GM12874 (cell line): ENCODE measurements around the gene RING1.

Experiments used
- TF ChIP-seq, protein P1 (sequence below): IDR thresholded peaks from 2 replicates; pipeline ENCODE4 v1.5.1; 2011; ENCODE audit warnings: low read depth, mild to moderate bottlenecking, control low read depth, low read length, moderate library complexity; ENCODE audit not compliant: insufficient read depth

RING1 gene

DNA sequence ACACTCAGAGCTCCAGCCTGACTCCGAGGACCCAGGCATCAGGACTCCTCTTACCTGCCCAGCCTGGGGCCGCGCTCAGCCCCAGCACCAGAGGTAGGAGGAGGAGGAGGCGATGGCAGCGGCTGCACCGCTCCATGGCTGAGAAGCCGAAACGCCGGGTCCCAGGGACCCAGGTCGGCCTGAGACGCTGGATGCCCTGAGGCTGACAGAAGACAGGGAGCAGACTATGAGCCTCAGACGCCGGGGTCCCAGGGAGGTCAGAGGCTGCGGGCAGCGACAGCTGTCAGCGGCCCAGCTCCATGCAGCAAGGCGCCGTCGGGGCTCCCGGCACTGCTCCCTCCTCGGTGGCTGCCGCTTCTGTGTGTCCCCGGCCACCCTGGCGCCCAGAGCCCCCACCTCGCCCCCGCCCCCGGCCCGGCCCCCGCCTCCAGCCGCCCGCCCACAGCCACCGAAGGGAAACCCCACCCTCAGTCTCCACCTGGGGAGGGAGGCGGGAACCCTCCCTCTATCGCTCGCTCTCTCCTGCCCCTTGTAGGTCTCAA, 16.1 kb upstream of the RING1 start, which contains the start of gene COL11A2:
Gene COL11A2 (minus strand): TSS at position 363 of the 542 bp plus-strand sequence. CDS start 227 bp downstream, at position 136.
- TF ChIP-seq, protein P1, sequence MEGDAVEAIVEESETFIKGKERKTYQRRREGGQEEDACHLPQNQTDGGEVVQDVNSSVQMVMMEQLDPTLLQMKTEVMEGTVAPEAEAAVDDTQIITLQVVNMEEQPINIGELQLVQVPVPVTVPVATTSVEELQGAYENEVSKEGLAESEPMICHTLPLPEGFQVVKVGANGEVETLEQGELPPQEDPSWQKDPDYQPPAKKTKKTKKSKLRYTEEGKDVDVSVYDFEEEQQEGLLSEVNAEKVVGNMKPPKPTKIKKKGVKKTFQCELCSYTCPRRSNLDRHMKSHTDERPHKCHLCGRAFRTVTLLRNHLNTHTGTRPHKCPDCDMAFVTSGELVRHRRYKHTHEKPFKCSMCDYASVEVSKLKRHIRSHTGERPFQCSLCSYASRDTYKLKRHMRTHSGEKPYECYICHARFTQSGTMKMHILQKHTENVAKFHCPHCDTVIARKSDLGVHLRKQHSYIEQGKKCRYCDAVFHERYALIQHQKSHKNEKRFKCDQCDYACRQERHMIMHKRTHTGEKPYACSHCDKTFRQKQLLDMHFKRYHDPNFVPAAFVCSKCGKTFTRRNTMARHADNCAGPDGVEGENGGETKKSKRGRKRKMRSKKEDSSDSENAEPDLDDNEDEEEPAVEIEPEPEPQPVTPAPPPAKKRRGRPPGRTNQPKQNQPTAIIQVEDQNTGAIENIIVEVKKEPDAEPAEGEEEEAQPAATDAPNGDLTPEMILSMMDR: no peak

DNA sequence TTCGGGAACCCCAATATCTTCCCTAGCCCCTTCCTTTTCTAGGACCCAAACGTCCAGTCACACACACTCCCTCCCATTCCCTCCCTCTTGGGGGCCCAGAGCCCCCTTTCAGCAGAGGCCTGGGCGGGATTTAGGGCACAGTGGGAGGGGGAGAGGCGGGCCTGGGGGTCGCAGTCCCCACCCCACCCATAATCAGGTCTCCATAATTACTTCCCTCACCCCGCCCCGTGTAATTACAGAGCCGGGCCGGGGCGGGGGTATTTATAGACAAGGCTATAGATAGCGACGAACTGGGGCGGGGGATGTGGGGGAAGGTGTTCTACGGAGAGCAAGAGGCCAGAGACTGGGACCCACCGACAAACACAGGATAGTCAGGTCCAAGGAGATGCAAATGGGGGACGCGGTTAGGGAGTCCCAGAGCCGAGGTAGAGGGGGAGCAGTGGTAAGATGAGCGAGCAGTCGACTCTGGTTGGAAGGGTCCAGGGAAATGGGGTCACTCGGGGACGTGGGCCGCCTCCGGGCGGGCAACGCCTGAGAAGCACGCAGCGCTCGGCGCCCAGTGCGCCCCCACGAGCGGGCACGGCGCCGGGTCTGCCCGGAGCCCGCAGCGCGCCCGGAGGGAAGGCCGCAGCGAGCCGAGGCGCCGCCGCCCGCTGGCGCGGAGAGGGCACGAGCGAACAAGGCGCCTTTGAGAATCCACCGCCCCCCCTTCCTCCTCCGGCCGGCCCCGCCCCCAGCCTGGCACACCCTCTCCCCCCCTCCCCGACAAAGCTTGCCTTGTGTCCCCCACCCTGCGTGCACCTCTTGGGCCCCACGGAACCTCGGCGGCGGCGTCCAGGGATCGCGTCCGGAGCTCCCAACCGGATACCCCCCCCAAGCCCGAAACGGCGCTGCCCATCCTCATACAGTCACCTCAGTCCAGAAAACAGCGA, 15.4 kb upstream of the RING1 start:
- TF ChIP-seq, protein P1: no peak

DNA sequence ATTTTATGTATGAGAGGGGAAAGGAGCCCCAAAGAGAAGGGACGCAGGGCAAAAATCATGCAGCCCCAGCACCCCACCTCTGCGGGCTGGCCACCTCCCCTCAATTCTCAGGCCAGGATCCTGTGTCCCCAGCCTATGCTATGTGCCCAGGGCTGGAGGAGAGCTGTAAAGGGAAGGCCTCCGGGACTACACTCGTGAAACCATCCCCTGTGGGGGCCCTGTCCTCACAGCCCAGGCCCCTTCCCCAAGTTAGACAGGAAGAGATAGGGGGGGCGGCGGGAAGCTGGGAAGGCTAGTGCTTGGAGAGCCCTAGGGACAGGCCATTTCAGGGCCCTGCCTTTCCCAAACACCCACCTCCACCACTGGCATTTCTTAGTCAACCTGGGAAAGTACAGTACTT, 14.7 kb upstream of the RING1 start:
- TF ChIP-seq, protein P1: no peak

DNA sequence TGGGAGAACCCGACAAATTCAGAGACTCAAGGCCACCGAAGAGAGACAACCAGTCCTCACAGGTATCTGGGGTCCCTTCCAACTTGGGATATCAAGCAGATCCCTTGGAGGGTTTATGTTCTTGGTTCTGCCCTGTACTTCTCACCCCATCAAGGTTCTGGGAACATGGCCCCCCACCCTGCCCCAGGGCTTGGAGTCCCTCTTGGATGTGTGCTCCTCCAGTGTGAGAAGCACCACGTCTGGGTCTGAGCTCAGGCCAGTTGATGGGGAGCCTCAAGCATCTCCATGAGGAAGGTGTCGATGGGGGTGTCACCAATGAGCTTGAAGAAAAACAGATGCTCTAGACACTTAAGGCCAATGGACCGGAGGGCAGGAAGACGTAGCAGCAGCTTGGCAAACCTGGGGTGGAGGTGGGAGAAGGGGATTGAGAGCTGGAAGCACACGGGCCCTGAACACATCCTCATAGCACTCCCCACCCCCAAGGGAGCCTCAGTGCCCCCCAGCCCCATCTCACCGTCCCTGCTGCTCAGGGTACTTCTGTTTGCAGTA, 13.8 kb upstream of the RING1 start:
- TF ChIP-seq, protein P1: no peak

DNA sequence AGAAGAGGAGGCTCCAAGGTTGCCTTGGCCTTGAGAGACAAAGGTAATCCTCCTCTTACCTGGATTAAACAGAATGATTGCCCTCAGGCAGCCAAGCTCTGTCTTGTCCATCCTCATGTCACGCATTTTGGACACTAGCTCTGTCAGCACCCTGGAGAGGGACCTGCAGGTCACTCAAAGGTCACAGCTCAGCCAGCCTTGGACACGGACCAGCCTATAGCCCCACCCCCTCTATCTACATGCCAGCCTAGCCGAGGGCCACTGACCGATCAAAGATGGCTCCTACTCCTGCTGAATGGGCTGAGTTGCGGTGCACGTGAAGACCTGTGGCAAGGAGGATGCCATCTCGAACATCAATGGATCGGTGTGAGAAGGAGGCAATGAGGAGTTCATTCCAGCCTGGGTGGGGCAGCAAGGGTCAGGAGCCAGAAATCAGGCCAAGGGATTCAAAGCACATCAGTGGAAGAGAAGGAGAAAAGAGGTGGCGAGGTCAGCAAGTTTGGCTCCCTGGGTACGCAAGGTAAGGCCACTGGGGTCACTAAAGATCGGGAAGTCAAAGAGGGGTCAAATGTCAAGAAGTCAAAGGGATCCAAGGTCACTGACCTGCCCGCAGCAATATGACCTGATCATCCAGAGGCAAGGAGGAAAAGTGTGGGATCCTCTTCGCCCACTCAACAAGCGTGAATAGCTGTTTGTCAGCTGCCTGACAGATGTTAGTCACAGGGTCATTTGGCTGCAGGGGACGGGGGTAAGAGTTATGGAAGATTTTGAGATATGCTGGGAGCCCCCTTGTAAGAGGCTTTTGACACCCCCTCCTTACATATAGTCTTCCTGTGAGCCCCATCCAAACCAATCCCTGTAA, 12.8 kb upstream of the RING1 start:
- TF ChIP-seq, protein P1: no peak

DNA sequence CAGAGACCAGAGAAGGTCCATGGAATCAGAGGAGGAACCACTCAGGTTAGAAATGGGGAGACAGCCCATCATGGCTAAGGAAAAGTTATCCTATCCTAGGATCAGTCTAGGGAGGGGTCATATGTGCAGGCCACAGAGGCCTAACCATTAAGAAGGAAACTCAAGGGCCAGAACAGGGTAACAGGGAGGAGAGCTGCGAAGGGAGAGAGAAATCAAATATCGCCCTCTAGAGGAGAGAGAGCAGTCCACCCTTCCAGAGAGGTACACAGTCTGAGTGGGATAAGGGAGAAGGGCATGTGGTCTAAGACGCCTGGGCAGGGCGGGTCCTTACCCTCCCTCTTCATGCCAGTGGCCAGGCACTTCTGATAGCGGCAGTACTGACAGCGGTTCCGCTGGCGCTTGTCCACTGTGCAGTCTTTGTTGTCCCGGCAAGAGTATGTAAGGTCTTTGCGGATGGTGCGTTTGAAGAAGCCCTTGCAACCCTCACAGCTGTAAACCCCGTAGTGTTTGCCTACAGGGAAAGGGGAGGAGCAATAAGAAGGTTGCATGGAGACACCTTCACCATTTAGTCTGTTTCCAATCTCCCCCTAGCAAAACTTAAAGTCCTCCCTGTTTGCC, 10.8 kb upstream of the RING1 start:
- TF ChIP-seq, protein P1: peak; percentile 78
